ENCODE results near the gene SNX1.
"Not testable (repeated sequence)": the region's sequence is repeated elsewhere in the genome, so short reads cannot be mapped to it uniquely, and the experiment has no call there.

The SNX1 gene

DNA sequence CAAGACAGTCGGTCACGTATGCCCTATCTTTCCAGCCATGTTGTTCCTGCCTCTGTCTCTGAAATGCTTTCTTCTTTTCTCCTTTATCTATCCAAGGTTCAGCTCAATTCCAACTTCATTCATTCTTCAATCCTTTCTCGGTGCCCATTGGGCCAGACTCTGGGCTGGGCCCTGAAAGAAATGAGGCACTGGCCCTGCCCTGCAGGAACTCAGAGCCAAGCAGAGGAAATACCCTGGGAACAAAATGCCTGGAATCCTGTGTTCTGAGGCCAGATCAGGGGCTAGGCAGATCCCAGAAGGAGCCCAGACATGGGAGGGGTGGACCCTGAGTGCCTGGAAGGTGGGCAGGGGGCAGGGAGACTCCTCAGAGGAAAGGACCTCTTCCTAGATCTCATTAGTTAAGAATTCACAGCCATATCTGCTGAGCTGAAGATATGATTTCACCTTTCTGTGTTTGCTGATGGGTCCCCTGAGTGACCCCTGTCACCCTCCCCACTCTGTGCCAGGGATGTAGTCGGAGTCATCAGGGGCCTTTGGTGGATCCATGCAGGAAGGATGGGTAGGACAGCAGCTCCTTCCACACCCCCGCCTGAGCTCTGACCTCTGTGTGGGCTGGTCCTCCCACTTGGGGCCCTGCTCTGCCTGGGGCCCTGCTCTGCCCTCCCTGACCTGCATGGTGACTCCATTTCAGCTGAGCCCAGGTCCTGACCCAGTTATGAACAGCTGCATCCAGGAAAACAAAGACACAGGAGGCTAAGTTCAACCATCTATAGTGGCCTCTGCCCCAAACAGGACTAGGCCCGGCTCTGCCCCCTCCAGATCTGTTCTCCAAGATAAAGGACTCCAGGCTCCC lies 44.1 kb upstream of the SNX1 start:
- TF ChIP-seq, protein P1, sequence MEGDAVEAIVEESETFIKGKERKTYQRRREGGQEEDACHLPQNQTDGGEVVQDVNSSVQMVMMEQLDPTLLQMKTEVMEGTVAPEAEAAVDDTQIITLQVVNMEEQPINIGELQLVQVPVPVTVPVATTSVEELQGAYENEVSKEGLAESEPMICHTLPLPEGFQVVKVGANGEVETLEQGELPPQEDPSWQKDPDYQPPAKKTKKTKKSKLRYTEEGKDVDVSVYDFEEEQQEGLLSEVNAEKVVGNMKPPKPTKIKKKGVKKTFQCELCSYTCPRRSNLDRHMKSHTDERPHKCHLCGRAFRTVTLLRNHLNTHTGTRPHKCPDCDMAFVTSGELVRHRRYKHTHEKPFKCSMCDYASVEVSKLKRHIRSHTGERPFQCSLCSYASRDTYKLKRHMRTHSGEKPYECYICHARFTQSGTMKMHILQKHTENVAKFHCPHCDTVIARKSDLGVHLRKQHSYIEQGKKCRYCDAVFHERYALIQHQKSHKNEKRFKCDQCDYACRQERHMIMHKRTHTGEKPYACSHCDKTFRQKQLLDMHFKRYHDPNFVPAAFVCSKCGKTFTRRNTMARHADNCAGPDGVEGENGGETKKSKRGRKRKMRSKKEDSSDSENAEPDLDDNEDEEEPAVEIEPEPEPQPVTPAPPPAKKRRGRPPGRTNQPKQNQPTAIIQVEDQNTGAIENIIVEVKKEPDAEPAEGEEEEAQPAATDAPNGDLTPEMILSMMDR (IDR thresholded peaks at IDR 0.05; ENCODE audit: low read depth, low read length, missing control alignments), result no peak
- no peak overlapping the region for H3K4me3 ChIP-seq (replicated peaks; ENCODE audit: low read depth, low read length)
- no peak for DNase-seq (ENCODE audit: extremely low read depth, low read depth)

DNA sequence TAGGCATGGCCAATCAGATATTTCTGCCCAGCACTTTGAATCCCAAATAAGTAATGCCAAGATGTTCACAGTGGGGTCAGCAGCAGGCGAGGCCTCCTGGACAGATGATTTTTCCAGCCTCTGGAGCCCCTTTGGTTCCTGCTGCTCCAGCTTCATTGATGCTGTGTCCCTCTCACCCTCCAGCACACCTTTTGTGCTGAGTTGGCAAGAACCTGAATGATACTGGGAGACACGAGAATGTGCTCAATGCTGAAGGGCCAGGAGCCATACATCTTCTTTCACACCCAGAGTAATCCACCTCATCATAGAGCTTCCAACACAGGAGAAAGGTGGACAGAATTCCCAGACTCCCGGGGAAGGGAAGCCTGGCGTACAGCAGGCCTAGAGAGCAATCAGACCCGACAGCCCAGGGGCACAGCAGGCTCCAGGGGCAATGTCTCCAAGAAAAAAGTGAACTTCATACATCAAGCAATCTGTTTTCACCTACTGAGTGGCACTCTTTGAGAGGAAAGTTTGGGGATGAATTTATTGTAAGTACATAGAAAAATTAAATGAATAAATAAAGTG lies 42.8 kb upstream of the SNX1 start:
- TF ChIP-seq, protein P1 (IDR thresholded peaks at IDR 0.05; ENCODE audit: low read depth, low read length, missing control alignments), result no peak
- no peak overlapping the region for H3K4me3 ChIP-seq (replicated peaks; ENCODE audit: low read depth, low read length)
- no peak for DNase-seq (ENCODE audit: extremely low read depth, low read depth)

DNA sequence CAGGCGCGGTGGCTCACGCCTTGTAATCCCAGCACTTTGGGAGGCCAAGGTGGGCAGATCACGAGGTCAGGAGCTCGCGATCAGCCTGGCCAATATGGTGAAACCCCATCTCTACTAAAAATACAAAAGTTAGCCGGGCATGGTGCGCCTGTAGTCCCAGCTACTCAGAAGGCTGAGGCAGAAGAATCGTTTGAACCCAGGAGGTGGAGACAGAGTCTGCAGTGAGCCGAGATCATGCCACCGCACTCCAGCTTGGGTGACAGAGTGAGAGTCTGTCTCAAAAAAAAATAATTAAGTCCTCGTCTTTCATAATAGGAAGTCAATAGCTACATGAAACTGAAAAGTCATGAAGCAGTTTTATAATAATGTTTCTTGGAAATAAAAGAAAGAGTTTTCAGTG lies 42.1 kb upstream of the SNX1 start:
- not testable (repeated sequence) for DNase-seq (ENCODE audit: extremely low read depth, low read depth); H3K4me3 ChIP-seq (replicated peaks; ENCODE audit: low read depth, low read length)

DNA sequence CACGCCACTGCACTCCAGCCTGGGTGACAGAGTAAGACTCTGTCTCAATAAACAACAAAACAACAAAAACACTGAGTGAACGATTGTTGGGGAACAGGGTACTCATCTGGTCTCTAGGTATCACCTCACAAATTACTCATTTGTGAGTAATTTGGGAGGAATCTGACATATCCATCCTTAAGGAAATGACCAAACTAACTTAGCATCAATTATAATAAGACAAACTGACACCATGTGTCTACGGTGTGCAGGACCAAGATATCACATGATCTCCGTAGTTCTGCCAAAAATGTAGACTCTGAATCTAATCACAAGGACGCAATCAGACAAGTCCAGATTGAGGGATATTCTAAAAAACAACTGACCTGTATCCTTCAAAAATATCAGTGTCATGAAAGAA lies 37.5 kb upstream of the SNX1 start:
- TF ChIP-seq, protein P1 (IDR thresholded peaks at IDR 0.05; ENCODE audit: low read depth, low read length, missing control alignments), result no peak
- DNase-seq (ENCODE audit: extremely low read depth, low read depth), result no peak
- H3K4me3 ChIP-seq (replicated peaks; ENCODE audit: low read depth, low read length), result no peak overlapping the region

DNA sequence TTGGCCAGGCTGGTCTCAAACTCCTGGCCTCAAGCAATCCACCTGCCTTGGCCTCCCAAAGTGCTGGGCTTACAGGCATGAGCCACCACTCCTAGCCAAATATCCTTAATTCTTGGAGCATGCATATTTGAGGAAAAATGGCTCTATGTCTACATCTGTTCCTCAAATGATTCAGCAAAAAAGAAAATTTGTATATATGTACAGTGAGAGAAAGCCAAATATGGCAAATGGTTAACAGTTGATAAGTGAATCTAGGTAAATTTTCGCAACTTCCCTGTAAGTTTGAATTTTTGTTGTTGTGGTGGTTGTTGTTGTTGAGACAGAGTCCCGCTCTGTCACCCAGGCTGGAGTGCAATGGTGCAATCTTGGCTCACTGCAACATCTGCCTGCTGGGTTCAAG lies 36.7 kb upstream of the SNX1 start:
- H3K4me3 ChIP-seq (replicated peaks; ENCODE audit: low read depth, low read length); DNase-seq (ENCODE audit: extremely low read depth, low read depth): not testable (repeated sequence)

DNA sequence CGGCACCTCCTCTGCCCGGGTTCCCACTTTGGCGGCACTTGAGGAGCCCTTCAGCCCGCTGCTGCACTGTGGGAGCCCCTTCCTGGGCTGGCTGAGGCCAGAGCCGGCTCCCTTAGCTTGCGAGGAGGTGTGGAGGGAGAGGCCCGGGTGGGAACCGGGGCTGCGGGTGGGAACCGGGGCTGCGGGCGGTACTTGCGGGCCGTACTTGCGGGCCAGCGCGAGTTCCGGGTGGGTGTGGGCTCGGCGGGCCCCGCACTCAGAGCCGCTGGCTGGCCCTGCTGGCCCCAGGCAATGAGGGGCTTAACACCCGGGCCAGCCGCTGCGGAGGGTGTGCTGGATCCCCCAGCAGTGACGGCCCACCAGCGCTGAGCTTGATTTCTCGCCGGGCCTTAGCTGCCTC lies 35.1 kb upstream of the SNX1 start:
- TF ChIP-seq, protein P1 (IDR thresholded peaks at IDR 0.05; ENCODE audit: low read depth, low read length, missing control alignments), result no peak
- H3K4me3 ChIP-seq (replicated peaks; ENCODE audit: low read depth, low read length), result no peak overlapping the region
- no peak for DNase-seq (ENCODE audit: extremely low read depth, low read depth)

DNA sequence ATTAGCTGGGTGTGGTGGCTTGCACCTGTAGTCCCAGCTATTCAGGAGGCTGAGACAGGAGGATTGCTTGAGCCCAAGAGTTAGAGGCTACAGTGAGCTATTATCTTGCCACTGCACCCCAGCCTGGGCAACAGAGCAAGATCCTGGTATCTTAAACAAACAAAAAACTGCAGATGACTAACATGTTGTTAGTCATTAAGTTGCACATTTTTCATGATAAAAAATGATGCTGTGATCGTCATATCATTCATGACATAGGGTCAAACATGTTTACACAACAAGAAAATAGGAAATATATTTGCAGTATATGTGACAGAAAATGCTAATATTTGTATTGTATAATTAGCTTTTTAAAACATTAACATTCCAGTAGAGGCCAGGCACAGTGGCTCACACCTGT lies 29.3 kb upstream of the SNX1 start:
- H3K4me3 ChIP-seq (replicated peaks; ENCODE audit: low read depth, low read length), result no peak overlapping the region
- TF ChIP-seq, protein P1 (IDR thresholded peaks at IDR 0.05; ENCODE audit: low read depth, low read length, missing control alignments), result no peak
- DNase-seq (ENCODE audit: extremely low read depth, low read depth), result no peak
